SK-N-SH (cell line): ENCODE measurements around the gene DCXR.

Source experiments
- CTCF ChIP-seq: fragments of 200-600 bp; sonication (generic); IDR thresholded peaks from 2 replicates; pipeline ENCODE4 v1.6.1; 2017; ENCODE audit warnings: antibody characterized with exemption, mild to moderate bottlenecking, moderate library complexity
- EP300 ChIP-seq, 2 experiments: IDR thresholded peaks; 2 replicates each; pipeline versions ENCODE4 v1.4.0 to v1.6.1; 2012; ENCODE audit warnings: borderline replicate concordance in 1 of 2, low read depth in 1 of 2, low read length in 1 of 2
- IRF3 ChIP-seq: fragments of 150-350 bp; IDR thresholded peaks from 2 replicates; pipeline ENCODE4 v1.6.1; 2016; ENCODE audit warnings: mild to moderate bottlenecking, low read depth, low read length
- TF ChIP-seq, protein P1 (sequence below): IDR thresholded peaks from 2 replicates; pipeline ENCODE4 v1.4.0; 2012; ENCODE audit warnings: low read depth, borderline replicate concordance

DNA sequence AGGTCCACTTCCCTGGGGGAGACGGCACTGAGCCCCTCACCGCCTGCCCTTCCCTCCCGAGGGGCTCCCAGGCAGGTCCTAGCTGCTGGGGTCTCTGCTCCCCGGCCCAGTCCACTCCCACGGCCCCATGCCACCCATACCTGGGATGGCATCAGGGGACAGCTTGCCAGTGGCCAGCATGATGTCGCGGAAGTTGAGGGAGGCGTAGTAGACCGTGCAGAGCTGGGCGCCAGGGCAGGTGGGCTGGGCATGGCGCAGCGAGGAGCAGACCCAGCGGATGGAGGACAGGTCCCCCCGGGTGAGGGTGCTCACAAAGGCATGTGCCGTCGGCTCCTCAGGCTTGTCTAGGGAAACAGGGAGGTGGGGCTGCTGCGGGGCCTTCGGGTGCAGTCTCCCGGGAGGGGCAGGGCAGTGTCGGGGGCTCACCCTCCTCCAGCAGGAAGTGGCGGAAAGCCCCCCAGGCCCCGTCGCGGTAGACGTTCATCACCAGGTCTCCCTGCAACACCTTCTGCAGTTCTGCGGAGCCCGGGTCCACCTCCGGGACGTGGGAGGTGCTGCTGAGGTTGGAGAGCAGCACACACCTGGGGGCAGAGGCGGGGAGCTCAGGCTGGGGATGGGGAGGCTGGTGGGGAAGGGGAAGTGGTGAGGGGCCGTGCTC lies 47.0 kb upstream of the DCXR start:
- TF ChIP-seq EP300 (IDR thresholded peaks at IDR 0.05; ENCODE audit: borderline replicate concordance in 1 of 2, low read depth in 1 of 2, low read length in 1 of 2) = no peak
- TF ChIP-seq, protein P1, sequence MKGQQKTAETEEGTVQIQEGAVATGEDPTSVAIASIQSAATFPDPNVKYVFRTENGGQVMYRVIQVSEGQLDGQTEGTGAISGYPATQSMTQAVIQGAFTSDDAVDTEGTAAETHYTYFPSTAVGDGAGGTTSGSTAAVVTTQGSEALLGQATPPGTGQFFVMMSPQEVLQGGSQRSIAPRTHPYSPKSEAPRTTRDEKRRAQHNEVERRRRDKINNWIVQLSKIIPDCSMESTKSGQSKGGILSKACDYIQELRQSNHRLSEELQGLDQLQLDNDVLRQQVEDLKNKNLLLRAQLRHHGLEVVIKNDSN = no peak
- no peak for TF ChIP-seq CTCF
- no peak for TF ChIP-seq IRF3
